HG03139 (cell line): Measurements from ENCODE around the gene CCDC88C.

Experiments used
- ATAC-seq: cut with Tn5 transposase; IDR thresholded peaks from one replicate; pipeline ENCODE4 v1.9.1; 2021; ENCODE audit not compliant: unreplicated experiment

The CCDC88C gene

GRCh38 chr14:91366749-91367148 lies 50.9 kb downstream of the CCDC88C start:
- ATAC-seq: no peak

- no peak for ATAC-seq
Measured at GRCh38 chr14:91365552-91365951, 52.1 kb downstream of the CCDC88C start.

GRCh38 chr14:91364524-91365270 lies 52.9 kb downstream of the CCDC88C start:
- no peak for ATAC-seq

- ATAC-seq: peak; percentile 56
Measured at GRCh38 chr14:91363776-91364523, 53.7 kb downstream of the CCDC88C start.

GRCh38 chr14:91361233-91361811 lies 56.3 kb downstream of the CCDC88C start:
- ATAC-seq: no peak

- no peak for ATAC-seq
Measured at GRCh38 chr14:91360490-91361232, 57.0 kb downstream of the CCDC88C start.

- ATAC-seq: no peak
Measured at GRCh38 chr14:91358654-91359220, 58.9 kb downstream of the CCDC88C start.

GRCh38 chr14:91358025-91358319 lies 59.6 kb downstream of the CCDC88C start:
- ATAC-seq: no peak

- ATAC-seq: no peak
Measured at GRCh38 chr14:91357272-91358024, 60.2 kb downstream of the CCDC88C start.

GRCh38 chr14:91356181-91356763 lies 61.3 kb downstream of the CCDC88C start:
- ATAC-seq: no peak

- ATAC-seq: no peak
Measured at GRCh38 chr14:91354979-91355685, 62.5 kb downstream of the CCDC88C start.

GRCh38 chr14:91354221-91354916 lies 63.3 kb downstream of the CCDC88C start:
- no peak for ATAC-seq

- no peak for ATAC-seq
Measured at GRCh38 chr14:91352728-91353692, 64.6 kb downstream of the CCDC88C start.

- ATAC-seq: no peak
Measured at GRCh38 chr14:91352053-91352452, 65.6 kb downstream of the CCDC88C start.

GRCh38 chr14:91351512-91351862 lies 66.1 kb downstream of the CCDC88C start:
- ATAC-seq: no peak

GRCh38 chr14:91350813-91351511 lies 66.7 kb downstream of the CCDC88C start:
- peak; percentile 53 for ATAC-seq

GRCh38 chr14:91350483-91350812 lies 67.2 kb downstream of the CCDC88C start:
- peak; percentile 4 for ATAC-seq
